Stimulated activated CD4-positive, alpha-beta T cell treated with anti-CD3 and anti-CD28 coated beads, Interleukin-1b, Interleukin-23, amount 100 ng/mL, for 1 hour (primary cell): ENCODE data around the gene PPEF1.
"Not testable (repeated sequence)": the region's sequence is repeated elsewhere in the genome, so short reads cannot be mapped to it uniquely, and the experiment has no call there.

ENCODE experiments used
- DNase-seq, 2 donors: peaks; one replicate each; pipeline ENCODE4 v3.0.0-alpha.2; 2020; ENCODE audit warnings: low read depth in 2 of 2

The PPEF1 gene

GRCh38 chrX:18701621-18702361, 5.7 kb upstream of the PPEF1 start:
- DNase-seq: no peak

DNA sequence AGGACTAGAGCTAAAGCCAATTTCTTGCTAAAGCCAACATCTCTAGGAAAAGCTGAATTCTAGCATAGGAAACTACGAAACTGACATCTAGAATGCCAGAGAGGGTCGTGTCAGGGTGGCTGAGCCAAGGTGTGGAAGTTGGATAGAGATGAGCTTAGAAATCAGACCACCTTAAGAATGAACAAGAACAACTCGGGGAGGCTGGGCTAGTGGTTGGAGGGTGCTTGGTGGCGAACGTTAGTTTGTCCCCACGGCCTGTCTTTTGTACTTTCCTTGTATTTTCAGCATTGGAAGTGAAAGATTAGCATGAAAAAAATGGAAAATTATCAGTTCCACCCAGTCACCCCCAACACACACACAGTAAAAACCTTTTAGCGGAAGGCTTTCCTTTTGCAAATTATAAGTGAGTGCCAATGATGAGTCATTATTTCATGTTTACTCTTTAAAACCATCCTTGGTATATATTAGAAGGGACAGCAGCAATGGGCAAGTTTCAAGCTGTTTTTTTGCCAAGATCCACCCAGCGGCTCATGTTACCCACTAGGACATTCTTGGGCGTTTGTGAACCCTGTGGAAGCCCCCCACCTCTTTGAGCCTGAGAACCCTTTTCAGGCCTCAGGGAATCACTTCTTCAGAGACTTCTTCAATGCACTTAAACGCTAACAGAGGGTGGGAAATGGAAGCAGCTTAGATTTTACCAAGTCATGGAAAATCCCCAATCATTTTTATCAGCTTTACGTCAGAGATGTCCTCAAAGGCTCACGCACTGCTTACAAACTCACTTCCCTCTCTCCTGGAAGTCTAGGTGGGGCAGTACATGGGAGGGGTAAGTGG, 4.9 kb upstream of the PPEF1 start:
- DNase-seq: no peak

DNA sequence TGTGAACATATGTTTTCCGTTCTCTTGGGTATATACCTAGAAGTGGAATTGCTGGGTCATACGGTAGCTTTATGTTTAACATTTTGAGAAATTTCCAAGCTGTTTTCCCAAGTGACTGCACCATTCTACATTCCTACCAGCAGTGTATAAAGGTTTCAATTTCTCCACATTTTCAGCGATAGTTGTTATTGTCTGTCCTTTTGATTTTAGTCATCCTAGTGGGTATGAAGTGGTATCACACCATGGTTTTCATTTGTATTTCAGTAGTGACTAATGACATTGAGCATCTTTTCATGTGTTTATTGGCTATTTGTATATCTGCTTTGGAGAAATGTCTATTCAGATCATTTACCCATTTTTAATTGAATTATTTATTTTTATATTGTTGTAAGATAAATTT, 2.4 kb downstream of the PPEF1 start:
- DNase-seq: no peak

- DNase-seq: no peak
These were observed 7.5 kb downstream of the PPEF1 start for GRCh38 chrX:18714910-18715309.

- DNase-seq: no peak
These were observed 12.4 kb downstream of the PPEF1 start for GRCh38 chrX:18719852-18720251.

DNA sequence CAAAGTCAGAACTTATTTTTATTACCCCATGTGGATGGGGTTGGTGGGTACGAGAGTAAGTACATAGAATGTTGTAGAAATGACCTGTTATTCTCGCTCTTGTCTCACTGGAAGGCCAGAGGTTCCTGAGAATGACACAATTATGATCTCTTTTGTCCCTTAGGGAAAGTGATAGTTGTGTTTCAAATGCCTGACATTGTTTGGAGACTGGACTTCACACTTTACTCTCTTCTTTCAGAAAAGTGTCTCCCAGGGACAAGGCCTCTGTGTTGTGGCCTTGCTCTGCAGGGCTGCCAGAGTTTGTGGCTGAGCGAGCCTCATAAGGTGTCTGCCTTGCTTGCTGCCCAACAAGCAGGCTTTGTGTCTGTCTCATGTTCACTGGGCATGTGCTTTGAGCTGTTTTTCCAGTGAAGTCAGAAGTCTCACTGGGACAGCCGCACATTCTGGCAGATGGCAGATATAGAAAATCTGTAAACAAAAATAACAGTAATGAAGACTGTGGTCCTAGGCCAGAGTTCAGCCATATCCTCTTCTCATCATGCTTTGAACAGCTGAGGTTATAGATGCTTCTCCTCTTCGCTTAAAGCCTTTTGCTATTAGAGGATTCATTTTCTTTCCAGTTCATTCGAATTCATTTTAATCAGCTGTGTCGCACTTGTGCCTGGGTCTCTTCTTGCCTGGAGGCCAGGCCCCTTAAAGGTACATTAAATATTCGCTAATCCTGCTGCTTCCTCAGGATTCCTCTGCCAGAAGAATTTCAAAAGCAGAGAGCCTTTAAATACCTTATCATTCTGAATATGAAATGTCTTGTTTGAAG, 14.4 kb downstream of the PPEF1 start:
- no peak for DNase-seq

GRCh38 chrX:18722500-18723071, 15.1 kb downstream of the PPEF1 start:
- no peak for DNase-seq

GRCh38 chrX:18725310-18725943, 18.0 kb downstream of the PPEF1 start:
- DNase-seq: no peak

GRCh38 chrX:18733287-18733686, 25.8 kb downstream of the PPEF1 start:
- no peak for DNase-seq

DNA sequence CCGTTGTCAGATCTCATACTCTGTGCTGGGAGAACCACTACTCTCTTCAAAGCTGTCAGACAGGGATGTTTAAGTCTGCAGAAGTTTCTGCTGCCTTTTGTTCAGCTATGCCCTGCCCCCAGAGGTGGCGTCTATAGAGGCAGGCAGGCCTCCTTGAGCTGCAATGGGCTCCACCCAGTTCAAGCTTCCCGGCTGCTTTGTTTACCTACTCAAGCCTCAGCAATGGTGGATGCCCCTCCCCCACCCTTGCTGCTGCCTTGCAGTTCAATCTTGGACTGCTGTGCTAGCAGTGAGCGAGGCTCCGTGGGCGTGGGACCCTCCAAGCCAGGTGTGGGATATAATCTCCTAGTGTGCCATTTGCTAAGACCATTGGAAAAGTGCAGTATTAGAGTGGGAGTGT, 32.2 kb downstream of the PPEF1 start:
- not testable (repeated sequence) for DNase-seq

DNA sequence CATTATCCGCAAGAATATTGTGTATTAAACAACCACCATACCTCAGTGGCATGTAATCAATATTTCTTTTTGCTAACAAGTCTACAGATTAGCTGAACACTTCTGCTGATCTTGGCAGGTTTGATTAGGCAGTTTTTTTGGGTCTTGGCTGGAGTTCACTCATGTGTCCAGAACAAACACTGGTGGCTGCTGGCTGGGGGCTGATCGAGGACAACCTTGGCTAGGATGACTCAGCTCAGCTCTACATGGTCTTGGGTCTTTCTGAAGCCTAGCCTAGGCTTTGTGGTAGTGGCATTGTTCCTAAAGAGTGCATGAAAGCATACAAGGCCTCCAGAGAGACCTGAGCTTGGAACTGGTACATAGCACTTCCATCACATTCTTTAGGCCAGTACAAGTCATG, 41.1 kb downstream of the PPEF1 start:
- DNase-seq: no peak

GRCh38 chrX:18753631-18754030, 46.2 kb downstream of the PPEF1 start:
- no peak for DNase-seq

DNA sequence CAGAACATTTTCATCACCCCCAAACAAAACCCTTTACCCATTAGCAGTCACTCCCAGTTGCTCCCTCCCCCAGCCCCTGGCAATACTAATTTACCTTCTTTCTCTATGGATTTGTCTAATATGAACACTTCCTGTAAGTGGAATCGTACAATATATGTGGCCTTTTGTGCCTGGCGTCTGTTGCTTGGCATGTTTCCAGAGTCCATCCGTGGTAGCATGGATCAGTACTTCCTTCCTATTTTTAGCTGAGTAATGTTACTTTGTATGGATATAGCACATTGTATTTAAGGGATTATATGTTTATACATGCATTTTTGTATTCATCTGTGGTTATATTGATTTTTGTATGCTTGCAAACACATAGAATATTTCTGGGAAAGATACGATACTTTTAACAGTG, 48.2 kb downstream of the PPEF1 start:
- no peak for DNase-seq

- no peak for DNase-seq
These were observed 50.8 kb downstream of the PPEF1 start for GRCh38 chrX:18757956-18758932.

DNA sequence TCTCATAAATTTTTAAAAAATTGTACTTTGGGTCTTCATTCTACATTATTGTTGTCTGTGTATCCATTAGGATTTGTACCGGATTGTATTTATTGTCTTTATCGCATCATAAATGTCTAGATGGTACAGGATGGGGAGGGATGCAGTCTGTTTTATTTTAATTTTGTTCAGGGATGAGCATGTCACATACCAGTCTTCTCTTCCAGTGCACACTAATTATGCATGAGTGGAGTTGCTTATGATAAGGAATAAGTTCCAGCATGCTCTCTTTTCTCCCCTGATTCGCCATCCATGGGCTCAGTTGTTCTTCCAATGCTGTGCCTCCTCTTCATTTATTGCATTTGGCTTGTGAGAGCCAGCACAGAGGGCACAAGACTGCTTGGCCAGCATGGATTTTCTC, 54.3 kb downstream of the PPEF1 start:
- DNase-seq: no peak

- DNase-seq: not testable (repeated sequence)
These were observed 55.7 kb downstream of the PPEF1 start for GRCh38 chrX:18763106-18763505.

- DNase-seq: no peak
These were observed 61.9 kb downstream of the PPEF1 start for GRCh38 chrX:18769364-18769763.

GRCh38 chrX:18769812-18770573, 62.5 kb downstream of the PPEF1 start:
- DNase-seq: no peak

GRCh38 chrX:18789916-18790315, 82.5 kb downstream of the PPEF1 start:
- DNase-seq: no peak

DNA sequence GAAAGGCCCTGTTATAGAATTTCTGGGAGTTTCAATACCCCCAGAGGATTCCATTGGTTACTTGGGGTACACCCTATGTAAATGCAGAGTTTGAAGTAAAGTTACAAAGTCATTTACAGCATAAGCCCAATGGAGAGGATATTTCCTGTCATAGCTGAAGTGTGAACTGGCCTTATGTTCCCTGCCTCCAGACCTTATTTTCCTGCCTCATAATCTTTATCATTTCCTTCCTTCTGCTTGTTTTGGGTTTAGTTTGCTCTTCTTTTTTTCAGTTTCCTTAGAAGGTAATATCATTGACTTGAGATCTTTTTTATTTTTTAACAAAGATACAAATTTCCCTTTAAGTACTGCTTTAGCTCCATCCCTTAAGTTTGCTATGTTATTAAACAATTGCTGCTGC, 85.4 kb downstream of the PPEF1 start:
- DNase-seq: no peak
